ENCODE measurements around the gene CLIC3. TPM values are rescaled to one million over a fixed set of nuclear protein-coding genes. Genes with fewer than 3 reads are reported as not detected.
"Not testable (repeated sequence)": the region's sequence is repeated elsewhere in the genome, so short reads cannot be mapped to it uniquely, and the experiment has no call there.

CLIC3 gene
- total RNA-seq, 1 donor from 2014 or later, result not detected

DNA sequence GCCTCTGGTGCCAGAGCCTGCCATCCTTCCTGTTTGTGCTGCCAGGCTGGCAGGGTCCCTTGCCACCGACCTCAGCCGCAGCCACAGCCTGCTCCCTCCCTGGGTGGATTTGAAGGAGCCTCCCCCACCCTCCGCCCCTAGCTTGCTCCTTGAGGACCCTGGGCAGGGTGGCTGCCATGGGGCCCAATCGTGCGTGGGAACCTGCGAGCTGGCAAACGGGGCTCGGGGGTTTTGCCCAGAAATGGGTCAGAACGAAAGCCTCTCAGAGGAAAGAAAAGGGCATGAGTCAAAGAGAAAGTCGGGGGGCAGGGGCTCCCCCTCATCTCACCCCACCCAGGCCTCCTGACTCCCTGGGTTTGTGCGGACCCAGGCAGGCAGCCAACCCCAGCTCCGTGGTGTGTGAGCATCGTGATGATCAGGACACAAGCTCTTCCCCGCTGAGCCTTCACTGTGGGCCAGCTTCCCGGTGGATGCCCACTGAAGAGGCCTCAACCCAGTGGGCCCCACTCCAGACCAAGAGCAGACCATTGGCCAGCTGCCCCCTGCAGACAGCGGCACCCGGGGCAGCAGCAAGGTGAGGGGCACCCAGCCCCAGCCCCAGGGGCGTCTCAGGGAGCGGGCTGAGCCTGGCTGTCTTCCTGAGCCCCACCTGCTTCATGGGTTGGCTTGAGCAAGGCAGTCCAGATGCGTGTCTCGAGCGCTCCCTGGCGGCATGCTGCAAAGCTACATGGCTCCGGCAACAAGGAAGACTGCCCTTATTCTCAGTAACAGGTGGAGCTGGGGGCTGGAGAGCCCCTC is 38.5 kb upstream of the CLIC3 start:
- H3K27me3 Mint-ChIP-seq (ENCODE audit: insufficient read depth, low read depth), result no peaks in the 10 kb centered on the region
- no peak overlapping the region for H3K4me3 Mint-ChIP-seq
- no peaks in the 10 kb centered on the region for H3K9me3 ChIP-seq (ENCODE audit: low read depth)
- peaks cover 6% of the 10 kb centered on the region for H3F3A ChIP-seq (ENCODE audit: low read depth)
- H3K79me2 ChIP-seq (ENCODE audit: low read depth), result no peaks in the 10 kb centered on the region
- H3K4me1 ChIP-seq, result no peaks in the 10 kb centered on the region
- no peak overlapping the region for H3K27ac ChIP-seq
- H3K27ac Mint-ChIP-seq, result no peak overlapping the region
- H3K9ac ChIP-seq, result no peak overlapping the region
- no peaks in the 10 kb centered on the region for H3K36me3 ChIP-seq
- H3K4me3 ChIP-seq, result no peak overlapping the region
- no peaks in the 10 kb centered on the region for H3K27me3 ChIP-seq
- no peaks in the 10 kb centered on the region for H3K4me1 Mint-ChIP-seq
- H2AFZ ChIP-seq (replicated peaks), result no peak overlapping the region
- H4K20me1 ChIP-seq (ENCODE audit: low read depth), result no peaks in the 10 kb centered on the region
- no peaks in the 10 kb centered on the region for H3K36me3 Mint-ChIP-seq
- peak overlapping the region; percentile 22 for H3K4me2 ChIP-seq
- peak; percentile 92 for DNase-seq (ENCODE audit: low spot score)
- no peaks in the 10 kb centered on the region for H3K9me3 Mint-ChIP-seq
- TF ChIP-seq, protein P1, sequence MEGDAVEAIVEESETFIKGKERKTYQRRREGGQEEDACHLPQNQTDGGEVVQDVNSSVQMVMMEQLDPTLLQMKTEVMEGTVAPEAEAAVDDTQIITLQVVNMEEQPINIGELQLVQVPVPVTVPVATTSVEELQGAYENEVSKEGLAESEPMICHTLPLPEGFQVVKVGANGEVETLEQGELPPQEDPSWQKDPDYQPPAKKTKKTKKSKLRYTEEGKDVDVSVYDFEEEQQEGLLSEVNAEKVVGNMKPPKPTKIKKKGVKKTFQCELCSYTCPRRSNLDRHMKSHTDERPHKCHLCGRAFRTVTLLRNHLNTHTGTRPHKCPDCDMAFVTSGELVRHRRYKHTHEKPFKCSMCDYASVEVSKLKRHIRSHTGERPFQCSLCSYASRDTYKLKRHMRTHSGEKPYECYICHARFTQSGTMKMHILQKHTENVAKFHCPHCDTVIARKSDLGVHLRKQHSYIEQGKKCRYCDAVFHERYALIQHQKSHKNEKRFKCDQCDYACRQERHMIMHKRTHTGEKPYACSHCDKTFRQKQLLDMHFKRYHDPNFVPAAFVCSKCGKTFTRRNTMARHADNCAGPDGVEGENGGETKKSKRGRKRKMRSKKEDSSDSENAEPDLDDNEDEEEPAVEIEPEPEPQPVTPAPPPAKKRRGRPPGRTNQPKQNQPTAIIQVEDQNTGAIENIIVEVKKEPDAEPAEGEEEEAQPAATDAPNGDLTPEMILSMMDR (IDR thresholded peaks at IDR 0.05), result peak; percentile 82
- TF ChIP-seq EZH2 (IDR thresholded peaks at IDR 0.05) (no peak), EZH2phosphoT487 (IDR thresholded peaks at IDR 0.05) (no peak)

DNA sequence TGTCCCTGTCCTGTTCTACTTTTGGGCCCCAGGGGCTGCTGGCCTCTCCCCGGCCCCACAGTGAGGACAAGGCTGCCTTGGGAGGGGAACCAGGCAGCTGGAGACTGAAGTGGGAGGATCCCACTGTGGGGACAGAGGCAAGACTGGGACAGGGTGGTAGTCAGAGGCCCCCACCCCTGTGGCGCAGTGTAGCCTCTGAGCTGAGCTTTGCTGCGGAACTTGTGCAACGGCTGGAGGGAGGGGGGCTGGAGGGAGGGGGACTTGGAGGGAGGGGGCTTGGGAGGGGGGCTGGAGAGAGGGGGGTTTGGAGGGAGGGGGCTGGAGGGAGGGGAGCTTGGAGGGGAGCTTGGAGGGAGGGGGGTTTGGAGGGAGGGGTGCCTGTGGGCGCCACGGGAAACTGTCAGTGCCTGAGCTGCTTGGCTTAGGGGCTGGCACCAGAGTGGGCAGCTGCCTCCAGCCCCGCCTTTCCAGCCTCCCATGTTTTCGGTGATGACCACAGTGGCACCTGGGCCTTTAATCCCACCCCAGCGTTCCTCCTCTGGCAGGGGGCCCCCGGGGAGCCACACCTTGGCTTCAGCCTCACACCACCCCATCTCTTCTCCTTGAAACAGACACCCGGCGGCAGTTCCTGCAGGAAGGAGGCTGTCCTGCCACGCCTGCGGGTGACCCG is 37.8 kb upstream of the CLIC3 start:
- Mint-ChIP-seq H3K4me1 (peaks cover 5% of the 10 kb centered on the region), H3K27me3 (ENCODE audit: insufficient read depth, low read depth) (no peaks in the 10 kb centered on the region), H3K4me3 (no peak overlapping the region), H3K27ac (no peak overlapping the region), H3K36me3 (no peaks in the 10 kb centered on the region), H3K9me3 (no peaks in the 10 kb centered on the region)
- no peak for TF ChIP-seq EZH2 (IDR thresholded peaks at IDR 0.05)
- no peak for TF ChIP-seq EZH2phosphoT487 (IDR thresholded peaks at IDR 0.05)
- TF ChIP-seq, protein P1 (IDR thresholded peaks at IDR 0.05), result no peak
- H3K4me3 ChIP-seq, result no peak overlapping the region
- H3K27me3 ChIP-seq, result peaks cover 2% of the 10 kb centered on the region
- no peaks in the 10 kb centered on the region for H3K9me3 ChIP-seq (ENCODE audit: low read depth)
- no peaks in the 10 kb centered on the region for H3K4me1 ChIP-seq
- H3K79me2 ChIP-seq (ENCODE audit: low read depth), result no peaks in the 10 kb centered on the region
- no peaks in the 10 kb centered on the region for H4K20me1 ChIP-seq (ENCODE audit: low read depth)
- no peak for DNase-seq (ENCODE audit: low spot score)
- no peak overlapping the region for H3K27ac ChIP-seq
- H3K4me2 ChIP-seq, result no peak overlapping the region
- no peak overlapping the region for H2AFZ ChIP-seq (replicated peaks)
- H3K9ac ChIP-seq, result no peak overlapping the region
- no peaks in the 10 kb centered on the region for H3K36me3 ChIP-seq
- H3F3A ChIP-seq (ENCODE audit: low read depth), result peaks cover 11% of the 10 kb centered on the region

DNA sequence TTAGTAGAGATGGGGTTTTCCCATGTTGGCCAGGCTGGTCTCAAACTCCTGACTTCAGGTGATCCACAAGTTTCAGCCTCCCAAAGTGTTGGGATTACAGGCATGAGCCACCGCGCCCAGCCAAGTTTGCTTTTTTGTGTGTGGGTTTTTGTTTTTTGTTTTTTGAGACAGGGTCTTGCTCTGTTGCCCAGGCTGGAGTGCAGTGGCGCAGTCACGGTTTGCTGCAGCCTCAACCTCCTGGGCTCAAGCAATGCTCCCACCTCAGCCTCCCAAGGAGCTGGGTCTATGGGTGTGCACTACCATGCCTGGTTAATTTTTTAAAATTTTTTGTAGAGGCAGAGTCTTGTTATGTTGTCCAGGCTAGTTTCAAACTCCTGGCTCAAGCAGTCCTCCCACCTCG is 37.1 kb upstream of the CLIC3 start:
- H3K27ac Mint-ChIP-seq; DNase-seq (ENCODE audit: low spot score); H3K27me3 Mint-ChIP-seq (ENCODE audit: insufficient read depth, low read depth): not testable (repeated sequence)

DNA sequence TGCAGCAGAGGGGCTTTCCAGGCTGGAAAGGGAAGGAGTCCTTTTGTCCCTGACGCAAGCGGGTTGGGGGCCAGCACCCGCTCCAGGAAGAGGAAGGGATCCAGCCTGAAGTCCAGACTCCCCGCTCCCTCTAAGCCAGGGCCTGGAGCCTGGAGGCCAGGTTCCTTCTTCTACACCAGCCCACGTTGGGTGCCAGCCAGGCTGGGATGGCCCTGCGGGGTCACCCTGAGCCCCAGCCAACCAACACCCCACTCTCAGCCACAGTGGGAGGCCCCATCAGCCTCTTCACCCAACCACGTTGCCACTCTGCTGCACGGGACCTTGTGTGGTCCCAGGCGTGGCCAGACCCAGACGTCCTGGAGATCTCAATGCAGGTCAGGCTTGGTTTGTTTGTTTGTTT is 36.5 kb upstream of the CLIC3 start:
- Mint-ChIP-seq H3K9me3 (no peaks in the 10 kb centered on the region), H3K27me3 (ENCODE audit: insufficient read depth, low read depth) (no peaks in the 10 kb centered on the region), H3K27ac (no peak overlapping the region), H3K4me1 (peaks cover 5% of the 10 kb centered on the region), H3K36me3 (no peaks in the 10 kb centered on the region), H3K4me3 (no peak overlapping the region)
- no peak overlapping the region for H3K4me2 ChIP-seq
- H3K27ac ChIP-seq, result no peak overlapping the region
- H4K20me1 ChIP-seq (ENCODE audit: low read depth), result no peaks in the 10 kb centered on the region
- TF ChIP-seq EZH2 (IDR thresholded peaks at IDR 0.05) (no peak), EZH2phosphoT487 (IDR thresholded peaks at IDR 0.05) (no peak)
- TF ChIP-seq, protein P1 (IDR thresholded peaks at IDR 0.05), result no peak
- H3K4me3 ChIP-seq, result no peak overlapping the region
- no peaks in the 10 kb centered on the region for H3K4me1 ChIP-seq
- H3K9me3 ChIP-seq (ENCODE audit: low read depth), result no peaks in the 10 kb centered on the region
- peaks cover 11% of the 10 kb centered on the region for H3K27me3 ChIP-seq
- no peak overlapping the region for H2AFZ ChIP-seq (replicated peaks)
- no peak for DNase-seq (ENCODE audit: low spot score)
- H3K9ac ChIP-seq, result no peak overlapping the region
- H3F3A ChIP-seq (ENCODE audit: low read depth), result peaks cover 20% of the 10 kb centered on the region
- no peaks in the 10 kb centered on the region for H3K36me3 ChIP-seq
- H3K79me2 ChIP-seq (ENCODE audit: low read depth), result no peaks in the 10 kb centered on the region

More for the DNA sequence above, 37.1 kb upstream of the CLIC3 start:
- H3K4me3 Mint-ChIP-seq; H3K36me3 Mint-ChIP-seq; H3K4me3 ChIP-seq; H3K36me3 ChIP-seq; H3K27me3 ChIP-seq; H3K4me1 ChIP-seq; H2AFZ ChIP-seq (replicated peaks); H3K9me3 Mint-ChIP-seq; H3K9me3 ChIP-seq (ENCODE audit: low read depth); H3K79me2 ChIP-seq (ENCODE audit: low read depth); H3K27ac ChIP-seq; H3K9ac ChIP-seq; H4K20me1 ChIP-seq (ENCODE audit: low read depth); H3K4me2 ChIP-seq; H3K4me1 Mint-ChIP-seq: not testable (repeated sequence)
- peaks cover 18% of the 10 kb centered on the region for H3F3A ChIP-seq (ENCODE audit: low read depth)
